SKM-1 (cell line): ENCODE measurements around the gene UTP20.

Experiments used
- DNase-seq: peaks from one replicate; lab custom pipeline; 2025; ENCODE audit not compliant: unreplicated experiment; lab: John Stamatoyannopoulos, UW

The UTP20 gene

GRCh38 chr12:101424620-101425019, 144.7 kb downstream of the UTP20 start:
- DNase-seq, result no peak

GRCh38 chr12:101430456-101430855, 150.6 kb downstream of the UTP20 start:
- no peak for DNase-seq

- no peak for DNase-seq
Observed at GRCh38 chr12:101436136-101436535, 156.2 kb downstream of the UTP20 start.
